IMR-90 (cell line): Measurements from ENCODE around the gene GRAMD1A.

Source experiments
- CTCF ChIP-seq: conservative IDR thresholded peaks from 2 replicates; pipeline ENCODE4 v1.5.1; 2012; ENCODE audit warnings: mild to moderate bottlenecking, low read depth, low read length, improper control_type of control experiment
- NFE2L2 ChIP-seq: fragments of 150-350 bp; IDR thresholded peaks from 2 replicates; pipeline ENCODE4 v1.6.1; 2016; ENCODE audit warnings: low read depth, mild to moderate bottlenecking, low read length
- RCOR1 ChIP-seq: IDR thresholded peaks from 2 replicates; pipeline ENCODE4 v1.6.1; 2012; ENCODE audit warnings: mild to moderate bottlenecking, low read length, improper control_type of control experiment; ENCODE audit not compliant: insufficient replicate concordance

DNA sequence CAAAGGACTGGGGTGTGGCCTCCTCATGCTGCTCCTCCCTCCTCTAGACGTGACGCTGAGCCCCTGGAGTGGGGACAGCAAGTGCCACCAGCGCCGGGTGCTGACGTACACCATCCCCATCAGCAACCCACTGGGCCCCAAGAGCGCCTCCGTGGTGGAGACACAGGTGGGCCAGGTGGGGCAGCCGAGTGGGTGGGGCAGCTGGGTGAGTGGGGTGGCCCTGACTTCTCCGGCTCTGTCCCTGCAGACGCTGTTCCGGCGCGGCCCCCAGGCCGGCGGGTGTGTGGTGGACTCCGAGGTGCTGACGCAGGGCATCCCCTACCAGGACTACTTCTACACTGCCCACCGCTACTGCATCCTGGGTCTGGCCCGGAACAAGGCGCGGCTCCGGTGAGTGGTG, 19.0 kb downstream of the GRAMD1A start:
- no peak for TF ChIP-seq CTCF
- TF ChIP-seq RCOR1: no peak
- TF ChIP-seq NFE2L2: no peak
